Measurements from ENCODE around the gene MYO7A.

MYO7A gene

DNA sequence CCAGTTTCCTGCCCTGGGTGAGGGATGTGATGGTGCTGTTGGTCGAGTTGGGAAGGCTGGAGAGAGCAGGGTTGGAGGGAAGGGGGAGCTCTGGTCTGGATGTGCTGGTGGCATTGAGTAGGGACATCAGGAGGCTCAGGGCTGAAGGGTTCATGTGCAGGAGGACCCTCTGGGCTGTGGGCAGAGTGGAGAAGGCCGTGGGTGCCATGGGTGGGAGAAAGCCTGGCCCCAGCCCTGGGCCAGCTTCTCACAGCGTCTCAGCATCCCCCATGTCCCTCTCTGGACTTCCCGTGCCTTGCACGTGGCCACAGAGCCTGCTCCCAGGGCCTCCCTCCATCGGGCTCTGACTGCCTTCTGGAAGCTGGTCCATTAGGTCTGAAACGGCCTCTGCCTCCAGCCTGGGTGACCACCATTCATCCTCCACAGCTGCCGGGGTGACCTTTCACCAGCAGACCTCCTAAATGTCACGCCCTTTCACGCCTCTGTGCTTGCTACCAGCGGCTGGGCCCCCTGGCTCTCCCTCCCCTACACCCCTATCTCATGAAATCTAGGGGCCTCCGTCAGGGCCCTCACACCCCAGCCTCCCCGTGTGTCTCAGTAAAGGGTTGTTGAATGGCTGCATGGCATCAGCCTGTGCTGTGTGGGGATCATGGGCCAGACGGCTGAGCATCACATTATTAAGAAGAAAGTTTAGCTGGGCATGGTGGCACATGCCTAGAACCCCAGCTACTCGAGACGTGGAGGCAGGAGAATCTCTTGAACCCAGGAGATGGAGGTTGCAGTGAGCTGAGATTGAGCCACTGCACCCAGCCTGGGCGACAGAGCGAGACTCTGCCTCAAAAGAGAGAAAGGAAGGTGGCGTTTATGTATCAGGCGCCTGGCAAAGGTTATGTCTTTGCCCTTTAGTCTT lies 25.5 kb downstream of the MYO7A start:
- Histone ChIP-seq H3K27me3 (ENCODE audit: insufficient read depth, low read depth) (no peaks in the 10 kb centered on the region; the same call in 1 of the 2 replicates), H3K36me3 (ENCODE audit: insufficient read depth) (no peaks in the 10 kb centered on the region), H3K27ac (no peak overlapping the region), H2AFZ (ENCODE audit: low read depth) (no peak overlapping the region), H3K4me1 (ENCODE audit: low read depth, poor library complexity, severe bottlenecking) (no peaks in the 10 kb centered on the region), H3K4me3 (IDR thresholded peaks at IDR 0.05; ENCODE audit: insufficient read depth, low read depth, low read length) (no peak overlapping the region), H3K4me2 (no peak overlapping the region), H3K9ac (no peak overlapping the region), H4K20me1 (ENCODE audit: insufficient read depth) (no peaks in the 10 kb centered on the region), H3K79me2 (ENCODE audit: insufficient read depth, low read depth) (no peaks in the 10 kb centered on the region)
- TF ChIP-seq, protein P1, sequence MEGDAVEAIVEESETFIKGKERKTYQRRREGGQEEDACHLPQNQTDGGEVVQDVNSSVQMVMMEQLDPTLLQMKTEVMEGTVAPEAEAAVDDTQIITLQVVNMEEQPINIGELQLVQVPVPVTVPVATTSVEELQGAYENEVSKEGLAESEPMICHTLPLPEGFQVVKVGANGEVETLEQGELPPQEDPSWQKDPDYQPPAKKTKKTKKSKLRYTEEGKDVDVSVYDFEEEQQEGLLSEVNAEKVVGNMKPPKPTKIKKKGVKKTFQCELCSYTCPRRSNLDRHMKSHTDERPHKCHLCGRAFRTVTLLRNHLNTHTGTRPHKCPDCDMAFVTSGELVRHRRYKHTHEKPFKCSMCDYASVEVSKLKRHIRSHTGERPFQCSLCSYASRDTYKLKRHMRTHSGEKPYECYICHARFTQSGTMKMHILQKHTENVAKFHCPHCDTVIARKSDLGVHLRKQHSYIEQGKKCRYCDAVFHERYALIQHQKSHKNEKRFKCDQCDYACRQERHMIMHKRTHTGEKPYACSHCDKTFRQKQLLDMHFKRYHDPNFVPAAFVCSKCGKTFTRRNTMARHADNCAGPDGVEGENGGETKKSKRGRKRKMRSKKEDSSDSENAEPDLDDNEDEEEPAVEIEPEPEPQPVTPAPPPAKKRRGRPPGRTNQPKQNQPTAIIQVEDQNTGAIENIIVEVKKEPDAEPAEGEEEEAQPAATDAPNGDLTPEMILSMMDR (conservative IDR thresholded peaks at IDR 0.05; ENCODE audit: low read depth, low read length), result no peak

GRCh38 chr11:77154381-77155081 lies 26.5 kb downstream of the MYO7A start:
- H3K79me2 ChIP-seq (ENCODE audit: insufficient read depth, low read depth), result no peaks in the 10 kb centered on the region
- no peak overlapping the region for H3K4me3 ChIP-seq (IDR thresholded peaks at IDR 0.05; ENCODE audit: insufficient read depth, low read depth, low read length)
- H3K36me3 ChIP-seq (ENCODE audit: insufficient read depth), result no peaks in the 10 kb centered on the region
- H3K4me1 ChIP-seq (ENCODE audit: low read depth, poor library complexity, severe bottlenecking), result no peaks in the 10 kb centered on the region
- no peak overlapping the region for H2AFZ ChIP-seq (ENCODE audit: low read depth)
- TF ChIP-seq, protein P1 (conservative IDR thresholded peaks at IDR 0.05; ENCODE audit: low read depth, low read length), result no peak
- no peak overlapping the region for H3K9ac ChIP-seq
- no peaks in the 10 kb centered on the region for H4K20me1 ChIP-seq (ENCODE audit: insufficient read depth)
- H3K27me3 ChIP-seq (ENCODE audit: insufficient read depth, low read depth), result no peaks in the 10 kb centered on the region; the same call in 1 of the 2 replicates
- no peak overlapping the region for H3K4me2 ChIP-seq
- H3K27ac ChIP-seq, result no peak overlapping the region

DNA sequence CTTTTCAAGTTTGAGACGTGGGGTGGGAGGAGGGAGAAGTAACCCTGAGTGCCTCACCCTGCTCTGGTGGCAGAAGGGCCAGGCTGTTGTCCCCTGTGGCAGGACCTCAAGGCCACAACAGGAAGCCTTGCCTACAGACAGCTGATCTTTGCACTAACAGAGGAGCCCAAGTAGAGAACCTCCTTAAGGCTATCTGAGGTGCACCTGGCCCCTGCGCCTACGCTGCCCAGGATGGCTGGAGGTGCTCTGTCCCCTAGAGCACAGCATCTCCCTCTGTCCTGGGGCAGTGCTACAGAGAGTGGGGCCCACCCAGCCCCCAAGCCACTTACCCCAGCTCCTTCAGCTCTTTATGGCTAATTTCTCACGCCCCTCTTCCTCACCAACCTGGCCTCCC lies 27.0 kb downstream of the MYO7A start:
- Histone ChIP-seq H3K27ac (no peak overlapping the region), H3K4me1 (ENCODE audit: low read depth, poor library complexity, severe bottlenecking) (no peaks in the 10 kb centered on the region), H2AFZ (ENCODE audit: low read depth) (no peak overlapping the region), H3K79me2 (ENCODE audit: insufficient read depth, low read depth) (no peaks in the 10 kb centered on the region), H3K9ac (no peak overlapping the region), H3K36me3 (ENCODE audit: insufficient read depth) (no peaks in the 10 kb centered on the region), H3K27me3 (ENCODE audit: insufficient read depth, low read depth) (peaks cover under 1% of the 10 kb centered on the region; the same call in 1 of the 2 replicates), H4K20me1 (ENCODE audit: insufficient read depth) (no peaks in the 10 kb centered on the region), H3K4me3 (IDR thresholded peaks at IDR 0.05; ENCODE audit: insufficient read depth, low read depth, low read length) (no peak overlapping the region), H3K4me2 (no peak overlapping the region)
- TF ChIP-seq, protein P1 (conservative IDR thresholded peaks at IDR 0.05; ENCODE audit: low read depth, low read length), result no peak

GRCh38 chr11:77155556-77156130 lies 27.6 kb downstream of the MYO7A start:
- peaks cover 6% of the 10 kb centered on the region; the same call in 1 of the 2 replicates for H3K27me3 ChIP-seq (ENCODE audit: insufficient read depth, low read depth)
- H2AFZ ChIP-seq (ENCODE audit: low read depth), result no peak overlapping the region
- no peaks in the 10 kb centered on the region for H4K20me1 ChIP-seq (ENCODE audit: insufficient read depth)
- no peaks in the 10 kb centered on the region for H3K4me1 ChIP-seq (ENCODE audit: low read depth, poor library complexity, severe bottlenecking)
- TF ChIP-seq, protein P1 (conservative IDR thresholded peaks at IDR 0.05; ENCODE audit: low read depth, low read length), result no peak
- H3K79me2 ChIP-seq (ENCODE audit: insufficient read depth, low read depth), result no peaks in the 10 kb centered on the region
- no peak overlapping the region for H3K27ac ChIP-seq
- no peaks in the 10 kb centered on the region for H3K36me3 ChIP-seq (ENCODE audit: insufficient read depth)
- H3K4me3 ChIP-seq (IDR thresholded peaks at IDR 0.05; ENCODE audit: insufficient read depth, low read depth, low read length), result no peak overlapping the region
- H3K4me2 ChIP-seq, result no peak overlapping the region
- no peak overlapping the region for H3K9ac ChIP-seq
